ENCODE data around the gene HES1.

Gene HES1

GRCh38 chr3:194178128-194178527, 42.2 kb downstream of the HES1 start:
- Histone ChIP-seq H3K36me3 (ENCODE audit: low read length) (no peaks in the 10 kb centered on the region), H3K4me2 (ENCODE audit: low read depth, low read length, poor library complexity, severe bottlenecking) (no peak overlapping the region), H3K79me2 (ENCODE audit: insufficient read depth, low read length) (no peaks in the 10 kb centered on the region), H3F3A (ENCODE audit: insufficient read depth) (no peaks in the 10 kb centered on the region), H4K20me1 (ENCODE audit: low read depth, low read length) (no peaks in the 10 kb centered on the region), H2AFZ (ENCODE audit: low read depth, low read length, severe bottlenecking) (no peak overlapping the region), H3K27me3 (ENCODE audit: low read length) (no peaks in the 10 kb centered on the region), H3K9ac (ENCODE audit: low read length) (no peak overlapping the region), H3K4me3 (ENCODE audit: insufficient read depth, low read length, poor library complexity, severe bottlenecking) (no peak overlapping the region), H3K9me2 (replicated peaks; ENCODE audit: insufficient read depth, low read length) (no peaks in the 10 kb centered on the region), H3K27ac (ENCODE audit: low read depth, low read length) (no peak overlapping the region), H3K9me3 (ENCODE audit: insufficient read depth, low read length) (no peaks in the 10 kb centered on the region)
- TF ChIP-seq EZH2phosphoT487 (conservative IDR thresholded peaks at IDR 0.05; ENCODE audit: low read length), result no peak
- no peak for TF ChIP-seq CTCF (IDR thresholded peaks at IDR 0.05; ENCODE audit: insufficient read depth, low read length, poor library complexity, severe bottlenecking)

GRCh38 chr3:194178669-194179068, 42.7 kb downstream of the HES1 start:
- H3K9ac ChIP-seq (ENCODE audit: low read length), result no peak overlapping the region
- H4K20me1 ChIP-seq (ENCODE audit: low read depth, low read length), result no peaks in the 10 kb centered on the region
- TF ChIP-seq EZH2phosphoT487 (conservative IDR thresholded peaks at IDR 0.05; ENCODE audit: low read length), result no peak
- no peak for TF ChIP-seq CTCF (IDR thresholded peaks at IDR 0.05; ENCODE audit: insufficient read depth, low read length, poor library complexity, severe bottlenecking)
- no peaks in the 10 kb centered on the region for H3K79me2 ChIP-seq (ENCODE audit: insufficient read depth, low read length)
- H3K27ac ChIP-seq (ENCODE audit: low read depth, low read length), result no peak overlapping the region
- H3K36me3 ChIP-seq (ENCODE audit: low read length), result no peaks in the 10 kb centered on the region
- H3K4me2 ChIP-seq (ENCODE audit: low read depth, low read length, poor library complexity, severe bottlenecking), result no peak overlapping the region
- H3F3A ChIP-seq (ENCODE audit: insufficient read depth), result no peaks in the 10 kb centered on the region
- H3K4me3 ChIP-seq (ENCODE audit: insufficient read depth, low read length, poor library complexity, severe bottlenecking), result no peak overlapping the region
- H2AFZ ChIP-seq (ENCODE audit: low read depth, low read length, severe bottlenecking), result no peak overlapping the region
- H3K9me2 ChIP-seq (replicated peaks; ENCODE audit: insufficient read depth, low read length), result no peaks in the 10 kb centered on the region
- H3K9me3 ChIP-seq (ENCODE audit: insufficient read depth, low read length), result no peaks in the 10 kb centered on the region
- H3K27me3 ChIP-seq (ENCODE audit: low read length), result no peaks in the 10 kb centered on the region

- TF ChIP-seq CTCF (IDR thresholded peaks at IDR 0.05; ENCODE audit: insufficient read depth, low read length, poor library complexity, severe bottlenecking) (no peak), EZH2phosphoT487 (conservative IDR thresholded peaks at IDR 0.05; ENCODE audit: low read length) (no peak)
- Histone ChIP-seq H3K27ac (ENCODE audit: low read depth, low read length) (no peak overlapping the region), H3K79me2 (ENCODE audit: insufficient read depth, low read length) (no peaks in the 10 kb centered on the region), H3K9me2 (replicated peaks; ENCODE audit: insufficient read depth, low read length) (no peaks in the 10 kb centered on the region), H3F3A (ENCODE audit: insufficient read depth) (no peaks in the 10 kb centered on the region), H3K36me3 (ENCODE audit: low read length) (no peaks in the 10 kb centered on the region), H4K20me1 (ENCODE audit: low read depth, low read length) (no peaks in the 10 kb centered on the region), H3K9me3 (ENCODE audit: insufficient read depth, low read length) (no peaks in the 10 kb centered on the region), H3K4me2 (ENCODE audit: low read depth, low read length, poor library complexity, severe bottlenecking) (no peak overlapping the region), H2AFZ (ENCODE audit: low read depth, low read length, severe bottlenecking) (no peak overlapping the region), H3K27me3 (ENCODE audit: low read length) (no peaks in the 10 kb centered on the region), H3K9ac (ENCODE audit: low read length) (no peak overlapping the region), H3K4me3 (ENCODE audit: insufficient read depth, low read length, poor library complexity, severe bottlenecking) (no peak overlapping the region)
Measured at GRCh38 chr3:194180570-194180969, 44.6 kb downstream of the HES1 start.

All from SU-DHL-6 (cell line).